ENCODE data around the gene SLC25A45.

SLC25A45 gene

DNA sequence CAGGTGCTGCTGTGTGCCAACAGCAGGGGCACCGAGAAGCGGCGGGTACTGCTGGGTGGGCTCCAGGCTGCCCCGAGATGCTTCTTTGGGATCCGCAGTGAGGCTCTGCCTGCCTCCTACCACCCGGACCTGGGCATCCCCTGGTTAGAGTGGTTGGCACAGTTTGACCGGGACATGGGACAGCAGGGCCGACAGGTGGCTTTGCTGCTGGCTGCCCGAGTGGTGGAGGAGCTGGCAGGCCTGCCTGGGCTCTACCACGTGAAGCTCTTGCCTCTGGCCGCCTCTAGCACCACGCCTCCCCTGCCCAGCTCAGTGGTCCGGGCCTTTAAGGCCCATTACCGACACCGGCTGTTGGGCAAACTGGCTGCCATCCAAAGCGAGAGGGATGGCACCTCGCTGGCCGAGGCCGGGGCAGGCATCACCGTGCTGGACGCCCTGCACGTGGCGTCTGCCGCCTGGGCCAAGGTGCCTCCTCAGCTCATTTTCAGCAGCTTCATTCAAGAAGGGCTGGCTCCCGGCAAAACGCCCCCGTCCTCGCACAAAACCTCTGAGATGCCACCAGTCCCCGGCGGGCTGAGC is 26.0 kb downstream of the SLC25A45 start:
- Histone ChIP-seq H3K4me3 (replicated peaks; ENCODE audit: low read depth, low read length) (no peak overlapping the region), H3K36me3 (ENCODE audit: control insufficient read depth, insufficient read depth, low read length) (peaks cover 8% of the 10 kb centered on the region), H3K27me3 (replicated peaks; ENCODE audit: control insufficient read depth, insufficient read depth, low read length) (no peaks in the 10 kb centered on the region)
- DNase-seq (ENCODE audit: extremely low read depth, insufficient read length): no peak
- TF ChIP-seq, protein P1, sequence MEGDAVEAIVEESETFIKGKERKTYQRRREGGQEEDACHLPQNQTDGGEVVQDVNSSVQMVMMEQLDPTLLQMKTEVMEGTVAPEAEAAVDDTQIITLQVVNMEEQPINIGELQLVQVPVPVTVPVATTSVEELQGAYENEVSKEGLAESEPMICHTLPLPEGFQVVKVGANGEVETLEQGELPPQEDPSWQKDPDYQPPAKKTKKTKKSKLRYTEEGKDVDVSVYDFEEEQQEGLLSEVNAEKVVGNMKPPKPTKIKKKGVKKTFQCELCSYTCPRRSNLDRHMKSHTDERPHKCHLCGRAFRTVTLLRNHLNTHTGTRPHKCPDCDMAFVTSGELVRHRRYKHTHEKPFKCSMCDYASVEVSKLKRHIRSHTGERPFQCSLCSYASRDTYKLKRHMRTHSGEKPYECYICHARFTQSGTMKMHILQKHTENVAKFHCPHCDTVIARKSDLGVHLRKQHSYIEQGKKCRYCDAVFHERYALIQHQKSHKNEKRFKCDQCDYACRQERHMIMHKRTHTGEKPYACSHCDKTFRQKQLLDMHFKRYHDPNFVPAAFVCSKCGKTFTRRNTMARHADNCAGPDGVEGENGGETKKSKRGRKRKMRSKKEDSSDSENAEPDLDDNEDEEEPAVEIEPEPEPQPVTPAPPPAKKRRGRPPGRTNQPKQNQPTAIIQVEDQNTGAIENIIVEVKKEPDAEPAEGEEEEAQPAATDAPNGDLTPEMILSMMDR (IDR thresholded peaks at IDR 0.05; ENCODE audit: insufficient read depth, low read length, poor library complexity, severe bottlenecking): no peak

DNA sequence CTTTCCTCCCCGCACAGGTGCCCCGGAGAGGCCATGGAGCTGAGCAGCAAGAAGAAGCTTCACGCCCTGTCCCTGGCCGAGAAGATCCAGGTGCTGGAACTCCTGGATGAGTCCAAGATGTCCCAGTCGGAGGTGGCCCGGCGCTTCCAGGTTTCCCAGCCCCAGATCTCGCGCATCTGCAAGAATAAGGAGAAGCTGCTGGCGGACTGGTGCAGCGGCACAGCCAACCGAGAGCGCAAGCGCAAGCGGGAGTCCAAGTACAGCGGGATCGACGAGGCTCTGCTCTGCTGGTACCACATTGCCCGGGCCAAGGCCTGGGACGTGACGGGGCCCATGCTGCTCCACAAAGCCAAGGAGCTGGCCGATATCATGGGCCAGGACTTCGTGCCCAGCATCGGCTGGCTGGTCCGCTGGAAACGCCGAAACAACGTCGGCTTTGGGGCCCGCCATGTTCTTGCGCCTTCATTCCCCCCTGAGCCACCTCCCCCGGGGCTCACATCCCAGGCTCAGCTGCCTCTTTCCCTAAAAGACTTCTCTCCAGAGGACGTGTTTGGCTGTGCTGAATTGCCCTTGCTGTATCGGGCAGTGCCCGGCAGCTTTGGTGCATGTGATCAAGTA is 26.6 kb downstream of the SLC25A45 start:
- DNase-seq (ENCODE audit: extremely low read depth, insufficient read length): no peak
- Histone ChIP-seq H3K4me3 (replicated peaks; ENCODE audit: low read depth, low read length) (peak overlapping the region; percentile 69; the same call in 1 of the 2 replicates), H3K36me3 (ENCODE audit: control insufficient read depth, insufficient read depth, low read length) (peaks cover 9% of the 10 kb centered on the region), H3K27me3 (replicated peaks; ENCODE audit: control insufficient read depth, insufficient read depth, low read length) (no peaks in the 10 kb centered on the region)
- TF ChIP-seq, protein P1 (IDR thresholded peaks at IDR 0.05; ENCODE audit: insufficient read depth, low read length, poor library complexity, severe bottlenecking): no peak

DNA sequence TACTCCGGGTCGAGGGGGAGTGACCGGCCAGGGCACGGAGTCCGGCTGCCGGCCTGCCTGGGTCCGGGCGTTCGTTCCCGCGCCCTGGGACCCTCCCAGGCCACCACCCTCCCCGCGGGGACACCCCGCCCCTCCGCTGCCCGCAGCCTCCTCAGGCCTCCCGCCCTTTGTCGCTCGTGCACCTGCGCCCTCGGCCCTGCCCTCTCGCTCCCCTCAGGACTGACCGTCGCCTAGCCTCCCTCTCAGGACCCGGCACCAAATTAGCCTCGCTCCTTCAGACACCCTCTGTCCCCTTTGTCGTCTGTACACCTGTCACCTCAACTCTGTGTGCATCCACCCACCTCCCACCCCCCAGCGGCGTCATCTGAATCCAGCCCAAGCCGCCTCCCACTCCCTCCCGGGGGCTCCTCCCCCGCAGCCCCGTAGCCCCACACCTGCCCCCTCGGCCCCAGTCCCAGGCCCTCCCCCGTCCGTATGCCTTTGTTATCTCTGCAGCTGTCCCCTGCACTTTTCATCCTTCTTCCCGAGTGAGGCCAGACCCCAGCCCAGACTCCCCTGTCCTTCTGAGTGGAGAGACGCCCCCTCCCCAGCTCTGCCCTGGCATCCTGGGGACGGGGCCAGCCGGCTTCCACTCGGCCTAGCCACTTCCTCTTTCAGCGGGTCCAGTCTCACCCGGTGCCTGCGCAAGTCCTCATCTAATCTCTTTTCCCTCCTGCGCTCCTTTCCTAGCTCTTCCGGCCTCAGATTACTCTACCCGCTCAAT is 27.3 kb downstream of the SLC25A45 start:
- Histone ChIP-seq H3K27me3 (replicated peaks; ENCODE audit: control insufficient read depth, insufficient read depth, low read length) (no peaks in the 10 kb centered on the region), H3K36me3 (ENCODE audit: control insufficient read depth, insufficient read depth, low read length) (peaks cover 11% of the 10 kb centered on the region), H3K4me3 (replicated peaks; ENCODE audit: low read depth, low read length) (peak overlapping the region; percentile 69)
- TF ChIP-seq, protein P1 (IDR thresholded peaks at IDR 0.05; ENCODE audit: insufficient read depth, low read length, poor library complexity, severe bottlenecking): no peak
- peak; percentile 66 for DNase-seq (ENCODE audit: extremely low read depth, insufficient read length)

DNA sequence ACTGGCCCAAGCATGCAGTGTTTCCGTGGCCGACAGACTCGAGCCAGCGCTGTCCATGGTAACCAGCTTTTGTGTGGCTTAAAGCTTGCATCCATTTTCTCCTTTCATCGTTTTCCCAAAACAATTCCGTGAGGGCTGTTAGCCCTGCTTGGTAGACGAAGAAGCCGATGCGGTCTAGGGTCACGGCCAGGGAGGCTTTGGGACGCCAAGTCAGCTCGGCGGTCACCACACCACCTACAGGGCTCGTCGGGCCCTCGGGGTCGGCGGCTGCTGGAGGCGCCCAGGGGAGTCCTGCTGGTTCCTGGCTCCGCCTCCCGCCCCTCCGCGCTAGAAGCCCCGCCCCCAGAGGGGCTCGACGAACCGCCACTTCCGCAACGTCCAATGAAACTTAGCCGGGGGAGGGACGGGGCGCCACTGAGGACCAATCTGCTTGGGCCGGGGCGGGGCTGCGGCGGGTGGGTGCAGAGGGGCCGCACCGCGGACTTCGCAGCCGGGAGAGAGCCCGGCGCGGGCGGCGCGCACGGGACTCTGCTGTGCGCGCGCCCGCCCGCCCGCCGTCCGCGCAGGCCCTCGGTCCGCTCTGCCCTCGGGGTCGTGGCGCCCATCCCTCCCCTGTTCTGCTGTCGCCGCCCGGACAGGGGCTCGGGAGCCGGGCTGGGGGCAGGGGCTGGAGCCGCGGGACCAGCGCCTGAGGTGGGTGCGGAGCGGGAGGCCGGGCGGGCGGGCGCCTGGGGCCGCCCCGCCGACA is 28.0 kb downstream of the SLC25A45 start, which contains the start of gene TIGD3:
Gene TIGD3 (plus strand): TSS at position 487 of the 748 bp plus-strand sequence. CDS start 1,058 bp downstream, outside the sequence.
- TF ChIP-seq, protein P1 (IDR thresholded peaks at IDR 0.05; ENCODE audit: insufficient read depth, low read length, poor library complexity, severe bottlenecking): no peak
- Histone ChIP-seq H3K36me3 (ENCODE audit: control insufficient read depth, insufficient read depth, low read length) (peaks cover 13% of the 10 kb centered on the region), H3K4me3 (replicated peaks; ENCODE audit: low read depth, low read length) (peak within 1 kb of the TSS; percentile 69), H3K27me3 (replicated peaks; ENCODE audit: control insufficient read depth, insufficient read depth, low read length) (no peaks in the 10 kb centered on the region)
- DNase-seq (ENCODE audit: extremely low read depth, insufficient read length): peak; percentile 96

DNA sequence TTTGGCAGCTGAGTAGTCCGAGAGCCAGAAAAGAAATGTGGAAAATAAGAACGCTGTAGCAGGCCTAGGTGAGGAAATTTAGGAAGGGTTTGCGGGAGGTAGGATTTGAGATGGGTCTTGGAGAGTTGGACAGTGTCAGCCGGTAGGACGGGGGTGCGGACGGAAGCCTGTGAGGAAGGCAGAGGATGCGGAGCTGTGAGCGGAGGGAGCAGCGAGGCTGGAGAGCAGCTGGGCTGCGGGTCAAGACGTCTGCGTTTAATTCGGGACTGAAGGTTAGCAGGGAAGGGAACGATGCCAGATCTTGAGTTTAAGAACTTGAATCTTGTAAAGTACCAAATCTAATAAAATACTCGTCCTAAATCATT is 28.6 kb downstream of the SLC25A45 start:
- no peak overlapping the region; the same call in 1 of the 2 replicates for H3K4me3 ChIP-seq (replicated peaks; ENCODE audit: low read depth, low read length)
- no peak for DNase-seq (ENCODE audit: extremely low read depth, insufficient read length)

More for the DNA sequence above, 28.6 kb downstream of the SLC25A45 start:
- TF ChIP-seq, protein P1 (IDR thresholded peaks at IDR 0.05; ENCODE audit: insufficient read depth, low read length, poor library complexity, severe bottlenecking): no peak
- Histone ChIP-seq H3K27me3 (replicated peaks; ENCODE audit: control insufficient read depth, insufficient read depth, low read length) (no peaks in the 10 kb centered on the region), H3K36me3 (ENCODE audit: control insufficient read depth, insufficient read depth, low read length) (peaks cover 16% of the 10 kb centered on the region)

Data from GM06990 (cell line).